SK-N-SH treated with all-trans-retinoic acid at 6 μM for 48 hours (cell line): ENCODE results near the gene STYXL1.

Experiments
- ARNTL ChIP-seq: fragments of 450-650 bp; formaldehyde crosslinking; IDR thresholded peaks from 2 replicates; pipeline ENCODE4 v1.5.0; 2020; ENCODE audit warnings: low read depth, mild to moderate bottlenecking, moderate library complexity, borderline replicate concordance
- BACH2 ChIP-seq: fragments of 250-450 bp; sonication (Bioruptor Pico); IDR thresholded peaks from 2 replicates; pipeline ENCODE4 v1.9.0; 2021; ENCODE audit warnings: mild to moderate bottlenecking, borderline replicate concordance
- CREB5 ChIP-seq: fragments of 250-450 bp; sonication (Bioruptor Pico); IDR thresholded peaks from 2 replicates; pipeline ENCODE4 v1.5.1; 2020; ENCODE audit warnings: low read depth, mild to moderate bottlenecking, moderate library complexity
- CSDC2 ChIP-seq: fragments of 250-450 bp; sonication (Bioruptor Pico); IDR thresholded peaks from 2 replicates; pipeline ENCODE4 v1.5.0; 2020; ENCODE audit warnings: mild to moderate bottlenecking, moderate library complexity
- ESRRG ChIP-seq: fragments of 250-450 bp; sonication (Bioruptor Pico); IDR thresholded peaks from 2 replicates; pipeline ENCODE4 v1.6.1; 2021; ENCODE audit warnings: mild to moderate bottlenecking
- ISL1 ChIP-seq: fragments of 250-450 bp; sonication (Bioruptor Pico); IDR thresholded peaks from 2 replicates; pipeline ENCODE4 v2.1.2; 2022; ENCODE audit warnings: mild to moderate bottlenecking, moderate library complexity
- TCF4 ChIP-seq: fragments of 250-450 bp; sonication (Bioruptor Pico); IDR thresholded peaks from 2 replicates; pipeline ENCODE4 v1.8.0; 2021; ENCODE audit warnings: mild to moderate bottlenecking, moderate library complexity, borderline replicate concordance
- ZC3H10 ChIP-seq: fragments of 250-450 bp; sonication (Bioruptor Pico); IDR thresholded peaks from 2 replicates; pipeline ENCODE4 v1.5.1; 2021; ENCODE audit warnings: mild to moderate bottlenecking, moderate library complexity
- ZFP3 ChIP-seq: fragments of 250-450 bp; sonication (Bioruptor Pico); IDR thresholded peaks from 2 replicates; pipeline ENCODE4 v1.5.0; 2020; ENCODE audit warnings: mild to moderate bottlenecking, moderate library complexity
- ZFP30 ChIP-seq: fragments of 450-650 bp; formaldehyde crosslinking; IDR thresholded peaks from 2 replicates; pipeline ENCODE4 v1.5.0; 2022; ENCODE audit warnings: mild to moderate bottlenecking, moderate library complexity
- ZNF565 ChIP-seq: fragments of 450-650 bp; formaldehyde crosslinking; conservative IDR thresholded peaks from 2 replicates; pipeline ENCODE4 v1.5.0; 2020; ENCODE audit warnings: low read depth, mild to moderate bottlenecking, moderate library complexity
- TF ChIP-seq, protein P1 (sequence below): fragments of 250-450 bp; sonication (Bioruptor Pico); IDR thresholded peaks from 2 replicates; pipeline ENCODE4 v1.8.0; 2020; ENCODE audit warnings: mild to moderate bottlenecking, moderate library complexity, borderline replicate concordance
- TF ChIP-seq, protein P2 (sequence below): fragments of 250-450 bp; sonication (Bioruptor Pico); IDR thresholded peaks from 2 replicates; pipeline ENCODE4 v1.5.0; 2020; ENCODE audit warnings: mild to moderate bottlenecking, moderate library complexity

- TF ChIP-seq ZFP3 (CRISPR knock-in tag) = no peak
- TF ChIP-seq, protein P1, sequence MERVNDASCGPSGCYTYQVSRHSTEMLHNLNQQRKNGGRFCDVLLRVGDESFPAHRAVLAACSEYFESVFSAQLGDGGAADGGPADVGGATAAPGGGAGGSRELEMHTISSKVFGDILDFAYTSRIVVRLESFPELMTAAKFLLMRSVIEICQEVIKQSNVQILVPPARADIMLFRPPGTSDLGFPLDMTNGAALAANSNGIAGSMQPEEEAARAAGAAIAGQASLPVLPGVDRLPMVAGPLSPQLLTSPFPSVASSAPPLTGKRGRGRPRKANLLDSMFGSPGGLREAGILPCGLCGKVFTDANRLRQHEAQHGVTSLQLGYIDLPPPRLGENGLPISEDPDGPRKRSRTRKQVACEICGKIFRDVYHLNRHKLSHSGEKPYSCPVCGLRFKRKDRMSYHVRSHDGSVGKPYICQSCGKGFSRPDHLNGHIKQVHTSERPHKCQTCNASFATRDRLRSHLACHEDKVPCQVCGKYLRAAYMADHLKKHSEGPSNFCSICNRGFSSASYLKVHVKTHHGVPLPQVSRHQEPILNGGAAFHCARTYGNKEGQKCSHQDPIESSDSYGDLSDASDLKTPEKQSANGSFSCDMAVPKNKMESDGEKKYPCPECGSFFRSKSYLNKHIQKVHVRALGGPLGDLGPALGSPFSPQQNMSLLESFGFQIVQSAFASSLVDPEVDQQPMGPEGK (CRISPR knock-in tag) = no peak
- TF ChIP-seq ZFP30 (CRISPR knock-in tag) = no peak
- no peak for TF ChIP-seq CSDC2 (CRISPR knock-in tag)
- TF ChIP-seq ZNF565 (CRISPR knock-in tag) = no peak
- no peak for TF ChIP-seq ARNTL (CRISPR knock-in tag)
- no peak for TF ChIP-seq ISL1
- no peak for TF ChIP-seq ESRRG (CRISPR knock-in tag)
- TF ChIP-seq CREB5 (CRISPR knock-in tag) = no peak
- TF ChIP-seq TCF4 (CRISPR knock-in tag) = no peak
- no peak for TF ChIP-seq BACH2 (CRISPR knock-in tag)
- TF ChIP-seq, protein P2, sequence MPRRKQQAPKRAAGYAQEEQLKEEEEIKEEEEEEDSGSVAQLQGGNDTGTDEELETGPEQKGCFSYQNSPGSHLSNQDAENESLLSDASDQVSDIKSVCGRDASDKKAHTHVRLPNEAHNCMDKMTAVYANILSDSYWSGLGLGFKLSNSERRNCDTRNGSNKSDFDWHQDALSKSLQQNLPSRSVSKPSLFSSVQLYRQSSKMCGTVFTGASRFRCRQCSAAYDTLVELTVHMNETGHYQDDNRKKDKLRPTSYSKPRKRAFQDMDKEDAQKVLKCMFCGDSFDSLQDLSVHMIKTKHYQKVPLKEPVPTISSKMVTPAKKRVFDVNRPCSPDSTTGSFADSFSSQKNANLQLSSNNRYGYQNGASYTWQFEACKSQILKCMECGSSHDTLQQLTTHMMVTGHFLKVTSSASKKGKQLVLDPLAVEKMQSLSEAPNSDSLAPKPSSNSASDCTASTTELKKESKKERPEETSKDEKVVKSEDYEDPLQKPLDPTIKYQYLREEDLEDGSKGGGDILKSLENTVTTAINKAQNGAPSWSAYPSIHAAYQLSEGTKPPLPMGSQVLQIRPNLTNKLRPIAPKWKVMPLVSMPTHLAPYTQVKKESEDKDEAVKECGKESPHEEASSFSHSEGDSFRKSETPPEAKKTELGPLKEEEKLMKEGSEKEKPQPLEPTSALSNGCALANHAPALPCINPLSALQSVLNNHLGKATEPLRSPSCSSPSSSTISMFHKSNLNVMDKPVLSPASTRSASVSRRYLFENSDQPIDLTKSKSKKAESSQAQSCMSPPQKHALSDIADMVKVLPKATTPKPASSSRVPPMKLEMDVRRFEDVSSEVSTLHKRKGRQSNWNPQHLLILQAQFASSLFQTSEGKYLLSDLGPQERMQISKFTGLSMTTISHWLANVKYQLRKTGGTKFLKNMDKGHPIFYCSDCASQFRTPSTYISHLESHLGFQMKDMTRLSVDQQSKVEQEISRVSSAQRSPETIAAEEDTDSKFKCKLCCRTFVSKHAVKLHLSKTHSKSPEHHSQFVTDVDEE (CRISPR knock-in tag) = no peak
- no peak for TF ChIP-seq ZC3H10 (CRISPR knock-in tag)
These were observed 63.4 kb downstream of the STYXL1 start for GRCh38 chr7:75984130-75985008.
